Activated CD8-positive, alpha-beta memory T cell treated with anti-CD3 and anti-CD28 coated beads for 24 hours (primary cell): ENCODE data around the gene NBL1.

Source experiments
- DNase-seq: peaks from one replicate; pipeline ENCODE4 v3.0.0-alpha.2; 2020

Gene NBL1

DNA sequence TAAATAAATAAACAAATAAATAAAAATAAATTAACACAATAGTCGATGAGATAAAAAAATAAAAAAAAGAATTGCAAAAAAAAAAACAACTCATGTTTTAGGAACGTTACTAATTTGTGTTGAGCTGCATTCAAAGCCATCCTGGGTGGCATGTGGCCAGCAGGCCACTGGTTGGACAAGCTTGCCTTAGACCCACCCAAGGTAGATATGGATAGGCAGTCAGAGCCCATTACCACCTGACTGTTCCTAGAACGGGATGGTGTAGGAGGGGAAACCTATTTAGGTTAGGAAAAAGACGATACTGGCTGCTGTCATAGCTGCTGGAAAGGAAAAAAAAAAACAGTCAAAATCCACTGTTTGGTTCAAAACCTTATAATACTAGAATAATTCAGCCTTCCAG lies 61.4 kb downstream of the NBL1 start:
- DNase-seq: no peak

DNA sequence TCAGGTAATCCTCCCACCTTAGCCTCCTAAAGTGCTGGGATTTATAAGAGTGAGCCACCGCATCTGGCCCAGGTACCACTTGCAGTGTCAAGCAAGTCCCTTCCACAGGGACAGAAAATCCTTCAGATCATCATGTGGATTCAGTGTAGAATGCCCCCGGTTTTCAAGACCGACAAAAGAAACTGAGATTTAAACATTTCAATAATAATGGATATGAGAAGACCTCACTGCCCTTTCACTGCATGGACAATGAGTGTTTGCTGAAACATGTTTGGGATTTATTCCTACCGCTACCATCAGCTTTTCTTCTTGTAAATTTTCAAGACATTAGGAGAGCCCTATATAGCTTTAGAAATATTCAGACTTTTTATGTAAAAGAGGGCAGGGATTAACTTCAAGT lies 62.0 kb downstream of the NBL1 start:
- no peak for DNase-seq
